ENCODE data around the gene PRXL2C.

- TF ChIP-seq CTCF (conservative IDR thresholded peaks at IDR 0.05; ENCODE audit: low read length) (no peak), EZH2phosphoT487 (IDR thresholded peaks at IDR 0.05; ENCODE audit: borderline replicate concordance, low read depth, low read length) (no peak)
Observed at GRCh38 chr9:96599298-96599697, 55.8 kb downstream of the PRXL2C start.
